Islet precursor cell (in vitro differentiated cells): ENCODE measurements around the gene KRTAP5-10.
"Not testable (repeated sequence)": the region's sequence is repeated elsewhere in the genome, so short reads cannot be mapped to it uniquely, and the experiment has no call there.

Experiments
- DNase-seq: peaks from one replicate; pipeline ENCODE4 v3.0.0-alpha.2; 2018

Gene KRTAP5-10

DNA sequence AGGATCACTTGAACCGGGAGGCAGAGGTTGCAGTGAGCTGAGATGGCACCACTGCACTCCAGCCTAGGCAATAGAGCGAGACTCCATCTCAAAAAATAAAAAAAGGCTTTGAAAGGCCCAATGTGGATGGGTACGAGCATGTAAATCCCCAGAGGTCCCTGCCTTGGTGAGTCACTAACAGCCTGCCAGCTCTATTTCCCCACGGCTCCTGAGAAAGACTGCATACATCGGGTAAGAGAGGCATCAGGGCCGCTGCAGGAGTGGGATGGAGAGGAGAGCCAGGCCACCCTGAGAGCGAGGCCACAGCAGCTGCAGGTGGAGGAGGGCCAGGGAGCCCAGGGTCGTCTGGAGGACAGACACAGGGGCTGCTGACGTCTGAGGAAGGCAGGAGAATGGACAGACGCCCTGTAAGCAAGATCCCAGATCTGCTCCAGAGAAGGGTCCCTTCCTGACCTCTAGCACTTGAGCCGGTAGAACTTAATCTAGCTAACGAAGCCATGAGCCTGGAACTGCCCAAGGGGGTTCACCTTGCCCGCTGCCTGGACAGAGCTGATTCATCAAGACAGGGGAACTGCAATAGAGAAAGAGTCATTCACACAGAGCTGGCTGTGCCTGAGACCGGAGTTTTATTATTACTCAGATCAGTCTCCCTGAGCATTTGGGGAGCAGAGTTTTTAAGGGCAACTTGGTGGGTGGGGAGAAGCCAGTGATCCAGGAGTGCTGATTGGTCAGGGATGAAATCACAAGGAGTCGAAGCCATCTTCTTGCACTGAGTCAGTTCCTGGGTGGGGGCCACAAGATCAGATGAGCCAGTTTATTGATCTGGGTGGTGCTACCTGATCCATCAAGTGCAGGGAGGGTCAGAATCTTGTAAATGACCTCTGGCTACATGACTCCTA lies 22.2 kb upstream of the KRTAP5-10 start:
- peak; percentile 47 for DNase-seq

DNA sequence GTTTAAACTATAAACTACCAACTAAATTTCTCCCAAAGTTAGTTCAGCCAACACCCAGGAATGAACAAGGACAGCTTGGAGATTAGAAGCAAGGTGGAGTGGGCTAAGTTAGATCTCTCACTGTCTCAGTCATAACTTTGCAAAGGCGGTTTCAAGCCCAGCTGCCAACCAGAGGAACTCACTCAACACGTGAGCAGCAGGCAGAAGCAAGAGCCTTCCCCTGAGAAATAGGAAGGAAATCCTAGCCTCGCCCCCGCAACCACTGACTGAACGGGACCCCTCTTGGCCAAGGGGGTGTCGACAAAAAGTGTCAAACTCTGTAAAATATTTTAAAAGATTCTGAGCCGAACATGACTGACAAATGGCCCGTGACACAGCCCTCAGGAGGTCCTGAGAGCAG lies 21.5 kb upstream of the KRTAP5-10 start:
- peak; percentile 26 for DNase-seq

DNA sequence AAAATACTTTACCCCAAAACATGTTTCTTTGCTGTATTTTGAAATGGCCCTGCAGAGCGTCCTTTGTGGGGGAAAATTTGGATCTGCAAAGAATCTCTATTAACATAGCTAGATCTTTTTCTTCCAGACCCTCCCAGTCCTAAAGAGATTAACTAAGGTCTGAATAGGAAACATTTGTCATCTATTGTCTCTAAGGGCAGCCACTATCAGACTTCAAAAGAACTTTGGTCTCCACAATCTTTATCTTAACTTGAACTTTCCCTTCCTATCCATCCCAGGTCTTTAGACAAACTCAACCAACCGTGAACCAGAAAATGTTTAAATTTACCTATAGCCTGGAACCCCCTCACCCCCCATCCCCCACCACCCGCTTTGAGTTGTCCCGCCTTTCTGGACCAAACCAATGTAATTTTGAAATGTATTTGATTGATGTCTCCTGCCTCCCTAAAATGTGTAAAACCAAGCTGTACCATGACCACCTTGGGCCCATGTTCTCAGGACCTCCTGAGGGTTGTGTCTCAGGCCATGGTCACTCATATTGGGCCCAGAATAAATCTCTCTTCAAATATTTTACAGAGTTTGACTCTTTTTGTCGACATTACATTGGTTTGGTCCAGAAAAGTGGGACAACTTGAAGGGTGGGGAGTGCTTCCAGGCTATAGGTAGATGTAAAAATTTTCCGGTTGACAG lies 20.7 kb upstream of the KRTAP5-10 start:
- DNase-seq: peak; percentile 11

DNA sequence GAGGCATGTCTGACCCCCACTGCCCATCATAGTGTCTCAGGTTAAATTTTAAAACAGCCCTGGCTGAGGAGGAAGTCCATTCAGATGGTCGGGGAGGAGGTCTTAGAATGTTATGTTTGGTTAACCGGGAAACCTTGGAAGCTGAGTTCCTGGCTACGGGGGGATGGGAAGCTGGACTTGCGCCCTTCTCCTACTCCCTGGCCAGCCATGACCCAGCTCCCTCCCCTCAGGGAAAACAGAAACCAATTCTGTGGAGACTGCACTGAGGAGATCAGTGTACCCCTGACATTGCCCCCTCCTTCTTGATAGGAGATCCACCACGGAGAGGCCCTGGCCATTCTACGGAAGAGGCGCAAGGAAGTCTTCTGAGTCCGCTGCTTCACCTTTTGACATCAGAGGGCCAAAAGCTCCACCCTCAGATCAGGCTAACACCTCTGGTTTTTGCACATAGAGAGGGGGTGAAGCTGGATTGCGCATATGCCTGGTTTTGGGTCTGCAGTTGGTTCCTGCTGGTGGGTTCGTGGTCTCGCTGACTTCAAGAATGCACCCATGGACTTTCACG lies 19.9 kb upstream of the KRTAP5-10 start:
- DNase-seq: peak; percentile 16

DNA sequence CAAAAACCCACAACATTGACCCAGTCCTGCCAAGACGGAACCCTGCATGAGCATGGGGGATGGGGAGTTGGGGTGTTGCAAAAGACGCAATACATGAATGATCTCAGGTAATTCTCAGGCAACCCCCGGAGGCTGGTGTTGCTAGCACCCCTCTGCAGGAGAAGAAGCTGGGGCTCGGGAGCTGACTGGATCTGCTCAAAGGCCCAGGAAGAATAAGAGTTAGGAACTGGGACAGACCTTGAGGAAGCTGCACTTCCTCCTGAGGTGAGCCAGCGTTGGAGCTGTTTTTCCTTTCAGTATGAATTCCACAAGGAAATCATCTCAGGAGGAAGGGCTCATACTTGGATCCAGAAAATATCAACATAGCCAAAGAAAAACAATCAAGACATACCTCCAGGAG lies 17.2 kb upstream of the KRTAP5-10 start, which contains the start of gene KRTAP5-9:
Gene KRTAP5-9, plus strand, starts transcription at position 301 of the 400 bp plus-strand sequence. CDS start 238 bp downstream, outside the sequence.
- peak; percentile 34 for DNase-seq

DNA sequence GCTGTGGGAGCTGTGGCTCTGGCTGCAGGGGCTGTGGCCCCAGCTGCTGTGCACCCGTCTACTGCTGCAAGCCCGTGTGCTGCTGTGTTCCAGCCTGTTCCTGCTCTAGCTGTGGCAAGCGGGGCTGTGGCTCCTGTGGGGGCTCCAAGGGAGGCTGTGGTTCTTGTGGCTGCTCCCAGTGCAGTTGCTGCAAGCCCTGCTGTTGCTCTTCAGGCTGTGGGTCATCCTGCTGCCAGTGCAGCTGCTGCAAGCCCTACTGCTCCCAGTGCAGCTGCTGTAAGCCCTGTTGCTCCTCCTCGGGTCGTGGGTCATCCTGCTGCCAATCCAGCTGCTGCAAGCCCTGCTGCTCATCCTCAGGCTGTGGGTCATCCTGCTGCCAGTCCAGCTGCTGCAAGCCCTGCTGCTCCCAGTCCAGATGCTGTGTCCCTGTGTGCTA lies 16.6 kb upstream of the KRTAP5-10 start:
- DNase-seq: peak; percentile 41

DNA sequence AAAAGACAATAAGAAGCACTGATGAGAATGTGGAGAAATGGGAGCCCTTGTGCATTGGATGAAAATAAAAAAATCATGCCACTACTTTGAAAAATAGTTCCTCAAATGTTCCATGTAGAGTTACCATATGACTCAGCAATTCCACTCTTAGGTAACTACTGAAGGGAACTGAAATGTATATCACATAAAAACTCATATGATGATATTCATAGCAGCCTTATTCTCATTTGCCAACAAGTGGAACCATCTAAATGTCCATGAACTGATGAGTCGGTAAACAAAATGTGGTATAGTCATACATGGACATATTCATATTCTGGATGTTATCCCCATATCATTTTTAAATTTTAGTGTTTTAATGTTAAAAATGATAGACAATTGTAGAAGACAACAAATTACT lies 13.7 kb upstream of the KRTAP5-10 start:
- DNase-seq: no peak

DNA sequence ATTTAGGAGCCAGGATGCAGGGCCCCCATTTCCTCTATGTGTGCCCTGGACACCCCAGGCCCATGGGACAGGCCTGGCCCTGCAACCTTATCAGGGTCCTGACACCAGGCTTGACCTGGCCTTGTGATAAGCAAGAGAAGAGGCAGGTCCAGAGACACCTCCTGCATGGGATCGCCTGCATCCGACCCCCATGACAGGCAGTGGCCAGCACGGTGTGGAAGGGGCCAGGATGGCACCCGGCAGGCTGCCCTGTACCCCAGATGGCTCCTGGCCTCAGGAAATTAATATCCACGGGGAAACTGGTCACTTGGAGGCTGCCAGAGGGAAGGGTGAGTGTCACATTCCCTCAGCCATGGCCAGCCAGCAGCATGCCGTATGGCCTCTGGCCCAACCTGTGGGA lies 10.4 kb upstream of the KRTAP5-10 start:
- no peak for DNase-seq

DNA sequence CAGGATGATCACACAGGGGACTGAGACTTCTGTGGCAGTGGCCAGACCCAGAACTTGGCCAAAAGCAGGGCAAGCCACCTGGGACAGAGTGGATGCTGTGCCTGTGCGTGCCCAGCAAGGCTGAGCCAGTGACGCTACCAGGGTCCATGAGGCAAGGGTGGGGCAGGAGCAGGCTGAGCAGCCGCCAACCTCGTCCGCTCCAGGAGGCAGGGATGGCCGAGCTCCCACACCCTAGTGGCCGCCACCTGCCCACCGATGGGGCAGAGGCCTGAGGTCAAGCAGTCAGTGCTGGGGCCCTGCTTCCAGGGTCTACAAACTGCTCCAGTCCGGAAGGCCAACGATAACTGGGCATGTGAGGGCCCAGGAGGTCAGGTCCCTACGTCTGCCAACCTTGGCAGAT lies 9.9 kb upstream of the KRTAP5-10 start:
- DNase-seq: no peak

DNA sequence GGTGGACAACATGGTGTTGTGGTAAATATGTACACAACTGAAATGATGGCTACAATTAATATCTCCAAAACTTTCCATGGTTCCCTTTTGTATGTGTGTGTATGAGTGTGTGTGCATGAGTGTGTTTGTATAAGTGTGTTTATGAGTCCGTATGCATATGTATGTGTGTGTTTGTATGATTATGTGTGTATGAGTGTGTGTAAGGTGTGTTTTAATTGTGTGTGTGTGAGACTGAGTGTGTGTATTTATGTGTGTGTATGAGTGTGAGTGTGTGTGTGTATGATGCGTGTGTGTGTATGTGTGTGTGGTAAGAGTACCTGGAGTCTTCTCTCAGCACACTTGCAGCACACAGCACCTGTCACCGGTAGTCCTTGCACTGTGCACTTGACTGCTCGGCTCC lies 9.3 kb upstream of the KRTAP5-10 start:
- DNase-seq: peak; percentile 5

DNA sequence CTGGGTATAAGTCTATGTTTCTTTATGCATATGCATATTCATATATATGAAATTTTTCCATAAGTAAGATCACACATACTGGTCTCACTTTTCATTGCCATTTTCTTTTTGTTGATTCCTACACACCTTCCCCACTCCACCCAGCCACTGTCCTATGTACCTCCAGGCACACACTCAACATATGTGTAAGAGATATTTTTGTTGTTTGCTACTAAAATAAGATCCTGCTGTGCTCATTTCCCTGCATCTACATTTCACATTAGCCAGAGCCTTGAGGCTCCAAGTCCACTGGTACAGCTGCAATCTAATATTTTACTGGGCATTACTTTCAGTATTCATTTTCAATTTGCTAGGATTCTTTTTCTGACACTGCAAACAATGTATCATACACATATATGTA lies 8.1 kb upstream of the KRTAP5-10 start:
- peak; percentile 2 for DNase-seq

DNA sequence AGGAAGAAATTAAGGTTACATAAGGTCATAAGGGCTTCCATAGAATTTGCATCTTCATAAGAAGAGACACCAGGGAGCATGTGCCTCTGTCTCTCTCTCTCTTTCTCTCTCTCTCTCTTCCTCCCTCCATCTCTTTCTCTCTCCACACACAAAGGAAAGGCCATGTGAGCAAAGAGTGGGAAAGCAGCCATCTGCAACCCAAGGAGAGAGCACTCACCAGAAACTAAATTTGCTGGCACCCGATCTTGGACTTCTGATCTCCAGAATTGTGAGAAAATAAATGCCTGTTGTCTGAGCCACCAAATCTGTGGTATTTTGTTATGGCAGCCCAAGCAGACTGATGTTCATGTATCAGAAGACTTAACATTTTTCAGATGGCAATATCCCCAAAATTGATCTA lies 6.4 kb upstream of the KRTAP5-10 start:
- DNase-seq: peak; percentile 9

DNA sequence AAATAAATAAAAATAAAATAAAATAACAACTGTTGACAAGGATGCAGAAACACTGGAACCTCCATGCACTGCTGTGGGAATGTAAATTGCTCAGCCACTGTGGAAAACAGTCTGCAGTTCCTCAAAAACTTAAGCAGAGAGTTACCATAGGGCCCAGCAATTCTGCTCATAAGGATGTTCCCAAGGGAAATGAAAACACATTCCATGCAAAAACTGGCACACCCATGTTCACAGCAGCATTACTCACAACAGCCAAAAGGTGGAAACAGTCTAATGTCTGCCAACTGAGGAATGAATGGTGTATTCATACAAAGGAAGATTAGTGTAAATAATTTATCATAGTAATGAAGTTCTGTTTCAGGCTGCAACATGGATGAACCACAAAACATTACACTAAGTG lies 3.2 kb upstream of the KRTAP5-10 start:
- DNase-seq: peak; percentile 5

DNA sequence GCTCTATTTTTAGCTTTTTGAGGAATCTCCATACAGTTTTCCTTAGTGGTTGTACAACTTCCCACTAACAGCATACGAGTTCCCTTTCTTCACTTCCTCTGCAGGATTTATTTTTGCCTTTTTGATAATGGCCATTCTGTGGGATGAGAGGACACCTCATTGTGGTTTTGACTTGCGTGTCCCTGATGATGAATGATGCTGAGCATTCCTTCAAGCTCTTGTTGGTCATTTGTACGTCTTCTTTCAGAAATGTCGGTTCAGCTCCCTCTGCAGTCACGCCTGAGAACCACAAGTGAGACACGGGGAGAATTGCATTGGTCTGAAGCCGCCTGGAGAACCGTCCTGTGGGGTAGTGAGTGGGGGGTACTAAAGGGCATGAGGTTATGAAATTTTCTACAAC lies 2.0 kb upstream of the KRTAP5-10 start:
- peak; percentile 67 for DNase-seq

DNA sequence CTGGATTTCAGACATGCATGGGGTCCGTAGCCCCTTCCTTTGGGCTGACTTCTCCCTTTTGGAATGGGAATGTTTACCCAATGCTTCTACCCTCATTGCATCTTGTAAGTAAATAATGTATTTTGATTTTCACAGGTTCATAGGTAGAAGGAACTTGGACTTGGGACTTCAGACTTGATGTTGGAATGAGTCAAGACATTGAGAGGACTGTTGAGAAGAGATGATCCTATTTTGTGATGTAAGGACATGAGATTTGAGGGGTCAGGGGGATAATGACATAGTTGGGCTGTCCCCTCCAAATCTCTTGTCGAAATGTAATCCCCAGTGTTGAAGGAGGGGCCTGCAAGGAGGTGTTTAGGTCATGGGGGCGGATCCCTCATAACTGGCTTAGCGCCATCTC lies 933 bp upstream of the KRTAP5-10 start:
- DNase-seq: no peak

DNA sequence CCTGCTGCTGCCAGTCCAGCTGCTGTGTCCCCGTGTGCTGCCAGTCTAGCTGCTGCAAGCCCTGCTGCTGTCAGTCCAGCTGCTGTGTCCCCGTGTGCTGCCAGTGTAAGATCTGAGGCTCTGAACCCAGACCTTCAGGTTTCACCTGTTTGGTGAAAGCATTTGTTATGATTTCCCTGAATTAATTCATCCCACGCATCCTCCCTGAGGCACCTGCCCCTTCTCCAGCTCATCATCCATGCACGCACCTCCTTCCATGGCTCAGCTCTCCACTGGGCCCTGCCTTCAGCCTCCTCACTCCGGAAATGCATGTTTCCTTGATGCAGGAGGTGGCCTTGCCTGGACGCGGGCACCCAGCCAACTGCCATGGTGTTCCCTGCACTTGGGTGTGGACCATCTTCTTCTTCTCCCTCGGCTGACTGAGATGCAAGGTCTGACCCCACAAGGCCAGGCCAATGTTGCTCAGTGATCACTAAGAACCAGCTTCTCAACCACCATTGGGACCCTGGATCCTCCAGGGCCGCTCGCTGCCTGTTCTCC lies 788 bp downstream of the KRTAP5-10 start:
- no peak for DNase-seq

DNA sequence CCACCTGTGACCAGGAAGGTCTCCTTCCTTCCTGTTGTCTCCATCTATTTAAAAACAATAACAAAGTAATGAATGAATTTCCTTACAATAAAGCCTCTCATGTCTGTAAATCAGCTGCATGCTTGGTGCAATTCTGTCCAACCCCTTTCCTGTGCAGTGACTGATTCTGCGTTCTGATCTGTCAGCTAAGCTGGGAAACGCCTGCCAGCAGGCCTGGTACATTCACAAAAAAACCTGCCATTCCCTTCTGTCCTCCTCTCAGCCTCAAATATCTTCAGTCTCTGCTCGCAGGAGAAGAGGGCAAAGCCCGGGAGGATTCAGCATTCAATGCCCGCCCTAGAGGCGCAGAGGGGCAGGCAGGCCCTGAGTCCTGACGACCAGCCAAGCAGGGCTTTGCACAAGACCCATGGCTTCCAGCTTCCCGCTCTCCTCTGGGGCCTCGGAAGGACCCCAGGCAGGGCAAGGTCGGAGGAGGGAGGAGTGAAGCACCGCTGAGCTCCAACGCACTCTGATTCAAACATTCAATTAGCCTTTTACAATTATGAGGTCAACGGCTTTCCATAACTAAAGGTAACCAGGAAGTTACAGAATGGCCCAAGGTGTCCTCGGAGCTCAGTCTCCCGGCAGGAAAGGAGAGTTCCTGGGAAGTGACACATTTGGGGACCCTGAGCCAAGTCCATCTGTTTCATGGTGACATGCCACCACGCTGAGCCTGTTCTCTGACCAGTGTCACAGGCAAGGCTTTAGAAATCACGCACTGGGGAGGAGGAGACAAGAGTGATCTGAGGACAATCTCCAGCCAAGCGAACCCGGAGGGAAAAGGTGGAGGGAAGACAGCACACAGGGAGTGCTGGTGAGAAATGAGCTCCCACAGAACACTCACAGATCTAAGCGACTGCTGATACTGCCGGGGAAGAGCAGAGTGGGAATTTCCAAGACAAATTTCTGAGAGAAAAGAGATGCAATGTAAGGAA lies 1.6 kb downstream of the KRTAP5-10 start:
- DNase-seq: peak; percentile 43

DNA sequence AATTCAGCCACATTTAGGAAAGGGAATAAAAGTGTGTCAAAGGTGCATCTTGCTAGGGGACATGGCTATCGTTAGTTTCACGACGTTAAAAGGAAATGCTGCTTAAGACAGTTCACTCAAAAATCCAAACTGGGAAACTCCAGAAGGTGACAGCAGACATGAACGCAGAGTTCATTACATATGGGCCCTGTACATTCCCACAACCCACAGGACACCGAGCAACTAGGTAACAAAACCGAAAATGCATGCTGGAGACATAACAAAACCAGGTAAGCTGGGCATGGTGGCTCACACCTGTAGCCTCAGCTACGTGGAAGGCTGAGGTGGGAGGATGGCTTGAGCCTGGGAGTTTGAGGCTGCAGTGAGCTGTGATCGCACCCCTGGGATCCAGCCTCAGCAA lies 2.3 kb downstream of the KRTAP5-10 start:
- not testable (repeated sequence) for DNase-seq

DNA sequence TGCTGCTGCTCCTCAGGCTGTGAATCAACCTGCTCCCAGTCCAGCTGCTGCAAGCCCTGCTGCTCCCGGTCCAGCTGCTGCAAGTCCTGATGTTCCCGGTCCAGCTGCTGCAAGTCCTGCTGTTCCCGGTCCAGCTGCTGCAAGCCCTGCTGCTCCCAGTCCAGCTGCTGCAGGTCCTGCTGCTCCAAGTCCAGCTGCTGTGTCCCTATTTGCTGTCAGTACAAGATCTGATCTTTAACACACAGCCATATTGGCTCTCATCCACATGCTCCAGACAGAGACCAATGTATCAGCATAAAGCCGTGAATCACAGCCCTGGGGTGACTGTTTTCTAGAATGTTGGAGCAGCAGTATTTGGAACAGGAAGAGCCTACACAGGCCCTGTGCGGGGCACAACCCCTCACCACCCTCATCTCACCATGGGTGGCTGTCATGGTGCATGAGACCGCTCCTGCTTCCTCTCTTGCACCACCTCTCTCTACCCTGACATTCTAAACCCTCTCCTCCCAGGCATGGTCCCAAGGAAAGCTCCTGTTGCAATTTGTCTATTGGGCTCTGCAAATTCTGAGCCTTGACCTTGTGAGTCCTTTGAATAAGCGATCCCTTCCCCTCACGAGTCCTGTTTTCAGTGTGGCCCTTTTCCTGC lies 3.5 kb downstream of the KRTAP5-10 start:
- no peak for DNase-seq

DNA sequence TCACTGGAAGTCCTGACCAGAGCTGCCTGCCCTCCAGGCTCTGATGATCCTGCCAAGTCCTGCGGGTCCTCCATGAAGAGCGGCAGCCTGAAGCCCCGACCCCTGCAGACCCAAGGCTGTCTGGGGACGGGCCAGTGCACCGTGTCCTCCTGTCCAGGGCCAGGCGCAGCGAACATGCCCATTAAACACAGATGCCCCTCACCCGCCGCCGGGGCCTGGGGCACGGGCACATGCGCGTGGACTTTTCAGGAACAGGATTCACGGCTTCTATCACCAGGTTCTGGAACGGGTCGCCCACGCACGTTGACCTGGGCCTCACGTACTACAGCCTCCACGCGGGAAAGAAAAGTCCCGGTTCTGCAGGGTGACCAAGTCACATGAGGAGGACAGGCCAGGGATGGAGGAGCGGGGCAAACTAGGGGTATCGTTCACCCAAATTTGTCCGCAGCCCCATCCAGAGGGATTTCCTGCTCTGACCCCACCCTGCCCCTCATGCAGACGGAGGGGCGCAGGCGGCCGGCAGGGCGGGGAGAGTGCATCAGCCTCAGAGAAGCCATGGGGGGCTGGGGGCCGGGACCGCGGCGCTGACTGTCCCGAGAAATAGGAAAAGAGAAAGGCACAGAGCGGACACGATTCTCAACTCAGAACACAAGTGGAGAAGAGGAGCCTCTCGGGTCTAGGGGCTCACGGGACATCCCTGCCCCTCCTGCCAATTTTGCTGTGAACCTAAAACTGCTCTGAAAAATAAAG lies 5.9 kb downstream of the KRTAP5-10 start:
- not testable (repeated sequence) for DNase-seq

DNA sequence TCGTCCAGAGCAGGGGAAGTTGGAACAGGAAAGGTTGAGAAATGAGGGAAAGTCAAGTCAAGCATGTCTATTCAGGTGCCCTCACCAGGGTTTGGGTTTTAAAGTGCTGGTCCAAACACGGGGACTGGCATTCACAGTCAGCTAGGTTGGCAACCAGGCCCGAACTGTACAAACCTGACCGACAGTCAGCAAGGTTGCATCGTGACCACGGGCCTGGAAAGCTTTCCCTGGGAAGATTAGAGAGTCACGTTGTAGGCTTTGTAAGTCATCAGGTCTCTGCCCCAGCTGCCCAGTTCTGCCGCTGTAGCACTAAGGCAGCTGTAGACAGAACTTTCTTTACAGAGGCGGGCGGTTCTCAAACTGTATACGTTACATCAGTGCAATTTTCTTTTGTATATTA lies 7.4 kb downstream of the KRTAP5-10 start:
- DNase-seq: no peak
